Heart left ventricle (tissue), 16 donors: Measurements from ENCODE around the gene ARFIP1. TPM values are rescaled to one million over a fixed set of nuclear protein-coding genes. Genes with fewer than 3 reads are reported as not detected.

ENCODE experiments used
- ATAC-seq, 4 donors: fragments of 200-7000 bp; cut with Tn5 transposase; one replicate each; pipeline ENCODE4 v1.9.1; 2020 to 2022; ENCODE audit warnings: moderate library complexity in 4 of 4, mild to moderate bottlenecking in 3 of 4, moderate number of reproducible peaks in 1 of 4
- DNase-seq, 5 donors: peaks; one replicate each; pipeline ENCODE4 v3.0.0-alpha.2; 2020
- H3K27ac ChIP-seq, 12 donors: fragments of 200-600 bp; sonication (generic) in 4 of 12; one replicate each; pipeline versions ENCODE4 v1.5.0 to v1.8.0; 2016 to 2022; ENCODE audit warnings: mild to moderate bottlenecking in 2 of 12
- H3K27me3 ChIP-seq, 9 donors: fragments of 200-600 bp; sonication (generic) in 2 of 9; one replicate each; pipeline versions ENCODE4 v1.5.1 to v1.8.0; 2016 to 2022; ENCODE audit warnings: mild to moderate bottlenecking in 3 of 9
- H3K36me3 ChIP-seq, 9 donors: fragments of 200-600 bp; sonication (generic) in 2 of 9; one replicate each; pipeline versions ENCODE4 v1.5.0 to v1.8.0; 2018 to 2022; ENCODE audit warnings: mild to moderate bottlenecking in 2 of 9
- H3K4me1 ChIP-seq, 12 donors: fragments of 200-600 bp; sonication (generic) in 4 of 12; one replicate each; pipeline versions ENCODE4 v1.5.0 to v1.8.0; 2016 to 2022; ENCODE audit warnings: mild to moderate bottlenecking in 3 of 12
- H3K4me3 ChIP-seq, 12 donors: fragments of 200-600 bp; sonication (generic) in 4 of 12; one replicate each; pipeline versions ENCODE4 v1.5.0 to v1.8.0; 2017 to 2022; ENCODE audit warnings: mild to moderate bottlenecking in 9 of 12, moderate library complexity in 4 of 12
- H3K9me3 ChIP-seq, 12 donors: fragments of 200-600 bp; sonication (generic) in 4 of 12; one replicate each; pipeline versions ENCODE4 v1.5.0 to v1.8.0; 2016 to 2022; ENCODE audit warnings: mild to moderate bottlenecking in 1 of 12
- POLR2A ChIP-seq, 2 donors: fragments of 450-650 bp; IDR thresholded peaks; one replicate each; pipeline ENCODE4 v1.6.1; 2017; ENCODE audit warnings: antibody characterized with exemption in 2 of 2, mild to moderate bottlenecking in 2 of 2, moderate library complexity in 2 of 2
- WGBS, 4 donors: extraction: QIAGEN DNeasy Blood & Tissue Kit in 2 of 4; methylation state at CpG; one replicate each; pipeline versions ENCODE4 v1.1.5 to v1.1.7; 2013 to 2018; 5-methylcytosine and 5-hydroxymethylcytosine counted together
- intact Hi-C, 10 donors: fragments of 100-400 bp; cut with DNase I; formaldehyde crosslinking; loops; one replicate each; pipeline versions ENCODE4 v1.11.1 to v1.14.2; 2022
- polyA plus RNA-seq, 2 donors: library from polyadenylated mRNA; stranded (reverse); fragments of 200-250 nt; gene quantifications; one replicate each; pipeline ENCODE4 v1.2.3, GENCODE V29; 2013
- total RNA-seq, 9 donors: library from RNA; depleted of rRNA in 2 of 9; stranded (reverse); fragments of >200 nt in 2 of 9; fragmentation: NEBNext Ultra II Directional in 3 of 9; extraction: Animal tissue kit (Norgen Biotek cat#: 25700) in 3 of 9; gene quantifications; one replicate each; pipeline versions ENCODE4 v1.1.0 to v1.2.4, GENCODE V29; 2016 to 2023
- TF ChIP-seq, protein P1 (sequence below), 12 donors: fragments of 200-600 bp; sonication (generic) in 4 of 12; IDR thresholded peaks; one replicate each; pipeline versions ENCODE4 v1.5.0 to v1.8.0; 2018 to 2022; ENCODE audit warnings: antibody characterized with exemption in 12 of 12, mild to moderate bottlenecking in 5 of 12
- donor health status: ischemic (EF 13 %, LVEDD 7.1; RV severe dilation, severe dysfunction).
- donor health status: healthy with polysubstance abuse.
- donor health status: DM: no; HTN: yes; CAD: no.
- donor health status: DM: no; HTN: no; CAD: no.
- donor health status: ischemic (EF 25% LVEDD 6.9; RV normal size, moderate dysfunction).
- donor health status: ischemic (EF 25% LVEDD 5.7; RV mildly dilated, moderate dysfunction).
- donor health status: healthy.
- donor health status: DM: yes; HTN: yes; CAD: no.
- donor health status: ischemic (EF 35%, LVEDD 5.7; RV mildly dilated, moderate dysfunction).
- donor health status: nonischemic (EF 11% LVEDD 7.7; RV severe dilation, severe dysfunction).
- donor health status: DM: yes; HTN: yes; CAD: no.
- donor health status: PGD.
- donor health status: ischemic (EF 29% LVEDD 5.4; RV normal size, mild dysfunction).
- donor health status: nonischemic (EF 23%, LVEDD 6.1; RV moderate dilation, normal function).

The ARFIP1 gene
- total and polyA plus RNA-seq, 11 donors, result 9.0 to 30.6 (median 11.8) TPM

DNA sequence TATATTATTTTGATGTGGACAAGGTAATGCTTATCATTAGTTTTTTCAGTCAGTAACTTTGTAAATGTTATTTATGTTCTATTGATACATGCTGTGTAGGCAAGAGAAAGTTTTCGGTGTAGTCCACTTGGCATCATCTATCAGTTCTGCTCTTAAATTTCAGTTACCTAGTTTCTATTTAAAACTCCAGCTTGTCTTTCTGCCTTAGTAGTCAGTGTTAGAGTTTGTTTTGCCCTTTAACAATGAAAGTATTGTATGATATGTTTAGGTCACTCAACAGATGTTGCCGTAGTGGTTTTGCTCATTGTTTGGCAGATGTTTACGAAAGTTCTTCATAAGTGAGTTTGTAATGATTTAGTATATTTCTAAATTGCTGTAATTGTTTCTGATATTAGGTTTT lies 121.5 kb downstream of the ARFIP1 start:
- peaks cover 0 to 13% (median 0%) of the 10 kb centered on the region in 9 donors for H3K36me3 ChIP-seq
- no peak for DNase-seq
- peaks cover 0 to 6% (median 0%) of the 10 kb centered on the region in 12 donors for H3K4me1 ChIP-seq
- ATAC-seq, result no peak
- TF ChIP-seq, protein P1, sequence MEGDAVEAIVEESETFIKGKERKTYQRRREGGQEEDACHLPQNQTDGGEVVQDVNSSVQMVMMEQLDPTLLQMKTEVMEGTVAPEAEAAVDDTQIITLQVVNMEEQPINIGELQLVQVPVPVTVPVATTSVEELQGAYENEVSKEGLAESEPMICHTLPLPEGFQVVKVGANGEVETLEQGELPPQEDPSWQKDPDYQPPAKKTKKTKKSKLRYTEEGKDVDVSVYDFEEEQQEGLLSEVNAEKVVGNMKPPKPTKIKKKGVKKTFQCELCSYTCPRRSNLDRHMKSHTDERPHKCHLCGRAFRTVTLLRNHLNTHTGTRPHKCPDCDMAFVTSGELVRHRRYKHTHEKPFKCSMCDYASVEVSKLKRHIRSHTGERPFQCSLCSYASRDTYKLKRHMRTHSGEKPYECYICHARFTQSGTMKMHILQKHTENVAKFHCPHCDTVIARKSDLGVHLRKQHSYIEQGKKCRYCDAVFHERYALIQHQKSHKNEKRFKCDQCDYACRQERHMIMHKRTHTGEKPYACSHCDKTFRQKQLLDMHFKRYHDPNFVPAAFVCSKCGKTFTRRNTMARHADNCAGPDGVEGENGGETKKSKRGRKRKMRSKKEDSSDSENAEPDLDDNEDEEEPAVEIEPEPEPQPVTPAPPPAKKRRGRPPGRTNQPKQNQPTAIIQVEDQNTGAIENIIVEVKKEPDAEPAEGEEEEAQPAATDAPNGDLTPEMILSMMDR (IDR thresholded peaks at IDR 0.05), result no peak
- no peak for TF ChIP-seq POLR2A (IDR thresholded peaks at IDR 0.05)
- intact Hi-C loops, result no loop called here
- no peaks in the 10 kb centered on the region for H3K9me3 ChIP-seq
- H3K27me3 ChIP-seq, result no peaks in the 10 kb centered on the region
- no peak overlapping the region for H3K4me3 ChIP-seq
- no peak overlapping the region for H3K27ac ChIP-seq
- WGBS, 4 donors, result 59 to 71% (median 65%) methylated on average over 3 of the region's 3 CpGs

DNA sequence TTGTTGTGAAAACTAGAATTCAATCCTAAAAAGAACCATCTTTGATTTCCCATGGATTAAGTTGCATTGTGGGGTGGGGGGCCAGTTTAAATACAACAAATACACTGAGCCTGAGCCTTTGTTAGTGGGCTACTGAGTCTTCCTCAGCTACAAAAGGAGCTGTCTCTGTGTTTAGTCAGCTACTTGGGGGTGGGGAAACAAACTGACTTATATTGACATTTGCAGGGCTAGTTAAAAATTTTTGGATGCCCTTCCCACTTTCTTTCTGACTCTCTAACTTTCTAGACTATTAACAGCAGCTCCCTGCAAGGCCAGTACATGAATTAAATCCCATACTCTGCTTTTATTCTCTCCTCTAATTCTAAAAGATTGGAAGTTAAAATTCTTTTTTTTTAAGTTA lies 123.9 kb downstream of the ARFIP1 start:
- DNase-seq (no peak), ATAC-seq (no peak)
- TF ChIP-seq, protein P1 (IDR thresholded peaks at IDR 0.05), result no peak
- no peak for TF ChIP-seq POLR2A (IDR thresholded peaks at IDR 0.05)
- H3K27me3 ChIP-seq, result no peaks in the 10 kb centered on the region
- intact Hi-C loops, result no loop called here
- no peak overlapping the region for H3K27ac ChIP-seq
- H3K4me3 ChIP-seq, result no peak overlapping the region
- peaks cover 0 to 23% (median 0%) of the 10 kb centered on the region in 9 donors for H3K36me3 ChIP-seq
- no peaks in the 10 kb centered on the region for H3K9me3 ChIP-seq
- peaks cover 0 to 6% (median 0%) of the 10 kb centered on the region in 12 donors for H3K4me1 ChIP-seq

DNA sequence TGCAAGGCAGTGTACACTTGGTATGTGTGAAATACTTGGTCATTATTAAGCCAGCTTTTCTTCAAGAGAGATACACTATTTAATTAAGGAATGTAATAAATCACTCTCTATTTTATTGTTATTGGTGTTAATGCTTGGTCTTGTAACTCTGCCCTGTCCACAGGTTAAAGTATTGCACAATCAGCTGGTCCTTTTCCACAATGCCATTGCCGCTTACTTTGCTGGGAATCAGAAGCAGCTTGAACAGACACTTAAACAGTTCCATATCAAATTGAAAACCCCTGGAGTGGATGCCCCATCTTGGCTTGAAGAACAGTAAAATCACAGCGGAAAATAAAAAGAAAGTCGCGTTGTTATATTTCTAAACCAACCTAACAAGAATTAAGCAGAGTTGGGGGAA lies 130.1 kb downstream of the ARFIP1 start:
- Histone ChIP-seq H3K27me3 (no peaks in the 10 kb centered on the region), H3K27ac (no peak overlapping the region), H3K36me3 (peaks cover 0 to 45% (median 3%) of the 10 kb centered on the region in 9 donors), H3K9me3 (no peaks in the 10 kb centered on the region), H3K4me1 (no peaks in the 10 kb centered on the region), H3K4me3 (no peak overlapping the region)
- WGBS, 4 donors, result 85 to 98% (median 96%) methylated on average over 4 of the region's 4 CpGs
- ATAC-seq (no peak), DNase-seq (no peak)
- TF ChIP-seq POLR2A (IDR thresholded peaks at IDR 0.05), result no peak
- TF ChIP-seq, protein P1 (IDR thresholded peaks at IDR 0.05), result no peak
- intact Hi-C loops, result no loop called here

DNA sequence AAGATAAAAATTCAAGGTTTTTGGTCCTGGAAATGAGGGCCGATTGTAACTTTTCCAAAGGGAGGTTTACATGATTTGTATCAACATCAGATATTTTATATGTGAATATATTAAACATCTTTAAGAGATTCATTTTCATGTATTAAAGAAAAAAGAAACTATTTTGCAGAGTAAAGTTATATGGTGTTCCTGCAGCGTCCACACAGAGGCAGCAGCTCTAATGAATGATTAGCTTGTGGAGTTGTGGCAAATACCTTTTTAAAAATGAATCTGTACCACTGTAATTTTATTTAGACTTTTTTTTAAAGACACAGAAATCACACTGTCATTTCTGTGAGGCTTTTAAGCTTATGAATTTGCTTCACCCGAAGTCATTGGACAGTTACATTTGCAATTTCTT lies 130.8 kb downstream of the ARFIP1 start:
- no peak for DNase-seq
- no peaks in the 10 kb centered on the region for H3K9me3 ChIP-seq
- H3K36me3 ChIP-seq, result peaks cover 0 to 45% (median 3%) of the 10 kb centered on the region in 9 donors
- TF ChIP-seq POLR2A (IDR thresholded peaks at IDR 0.05), result no peak
- TF ChIP-seq, protein P1 (IDR thresholded peaks at IDR 0.05), result no peak
- H3K27ac ChIP-seq, result no peak overlapping the region
- 62 to 82% (median 80%) methylated on average over 3 of the region's 3 CpGs for WGBS, 4 donors
- H3K27me3 ChIP-seq, result no peaks in the 10 kb centered on the region
- no peak overlapping the region for H3K4me3 ChIP-seq
- ATAC-seq, result no peak
- no peaks in the 10 kb centered on the region for H3K4me1 ChIP-seq
- intact Hi-C loops, result no loop called here
